SK-N-SH (cell line): Measurements from ENCODE around the gene RSRC1. TPM values are rescaled to one million over a fixed set of nuclear protein-coding genes. Genes with fewer than 3 reads are reported as not detected.

Source experiments
- CTCF ChIA-PET: fragments of 300-600, 350-600 bp; formaldehyde crosslinking; extraction: SDS; loops from one replicate; lab custom pipeline; 2021; lab: Yijun Ruan, JAX
- POLR2A ChIA-PET: fragments of 350-600 bp; sonication (Branson Sonifier 250); formaldehyde crosslinking; extraction: SDS; loops from one replicate; lab custom pipeline; 2020; ENCODE audit warnings: antibody characterized with exemption, inconsistent platforms; lab: Yijun Ruan, JAX
- DNase-seq: peaks from one replicate; pipeline ENCODE4 v3.0.0; 2012
- H2AFZ ChIP-seq: fragments of 200-600 bp; sonication (generic); 2 replicates; pipeline ENCODE4 v1.8.1; 2016; ENCODE audit warnings: antibody characterized with exemption, mild to moderate bottlenecking, low read depth
- H3F3A ChIP-seq: fragments of 200-600 bp; sonication (generic); replicated peaks from 2 replicates; pipeline ENCODE3; 2016; ENCODE audit warnings: antibody characterized with exemption, mild to moderate bottlenecking; ENCODE audit not compliant: insufficient read depth
- H3K27ac ChIP-seq, 2 experiments: fragments of 200-500 bp in 1 of 2; fragments of 200-600 bp in 1 of 2; sonication (Bioruptor generic) in 1 of 2; sonication (generic), shearing (Covaris generic) in 1 of 2; 2 replicates each; pipeline versions ENCODE4 v1.5.1 to v1.6.1; 2014 to 2016; ENCODE audit warnings: low read depth in 2 of 2, inconsistent platforms in 1 of 2, low read length in 1 of 2, mild to moderate bottlenecking in 1 of 2, mixed read lengths in 1 of 2
- H3K27me3 ChIP-seq: fragments of 200-600 bp; sonication (generic), shearing (Covaris generic); 2 replicates; pipeline ENCODE4 v1.6.1; 2016; ENCODE audit warnings: mixed run types; ENCODE audit not compliant: insufficient read depth
- H3K36me3 ChIP-seq, 2 experiments: fragments of 200-500 bp in 1 of 2; fragments of 200-600 bp in 1 of 2; sonication (Bioruptor generic) in 1 of 2; sonication (generic) in 1 of 2; replicated peaks in 1 of 2; 2 replicates each; pipeline versions ENCODE3 to v1.5.1; 2014 to 2016; ENCODE audit warnings: low read length in 1 of 2, mild to moderate bottlenecking in 1 of 2; ENCODE audit not compliant: insufficient read depth in 2 of 2, control insufficient read depth in 1 of 2
- H3K4me1 ChIP-seq, 2 experiments: fragments of 200-500 bp in 1 of 2; fragments of 200-600 bp in 1 of 2; sonication (Bioruptor generic) in 1 of 2; sonication (generic), shearing (Covaris generic) in 1 of 2; 2 replicates each; pipeline versions ENCODE4 v1.5.1 to v1.6.1; 2014 to 2016; ENCODE audit warnings: low read depth in 1 of 2, low read length in 1 of 2, mixed run types in 1 of 2; ENCODE audit not compliant: insufficient read depth in 2 of 2, control insufficient read depth in 1 of 2
- H3K4me2 ChIP-seq: fragments of 200-600 bp; sonication (generic), shearing (Covaris generic); 2 replicates; pipeline ENCODE4 v1.6.1; 2017; ENCODE audit warnings: mixed run types
- H3K4me3 ChIP-seq, 2 experiments: fragments of 200-500 bp in 1 of 2; fragments of 200-600 bp in 1 of 2; sonication (Bioruptor generic) in 1 of 2; sonication (generic), shearing (Covaris generic) in 1 of 2; 2 replicates each; pipeline versions ENCODE4 v1.5.1 to v1.8.1; 2014 to 2016; ENCODE audit warnings: low read depth in 2 of 2, inconsistent platforms in 1 of 2, low read length in 1 of 2, mild to moderate bottlenecking in 1 of 2, mixed read lengths in 1 of 2, moderate library complexity in 1 of 2
- H3K79me2 ChIP-seq: fragments of 200-600 bp; sonication (generic); 2 replicates; pipeline ENCODE4 v1.8.1; 2017; ENCODE audit warnings: mild to moderate bottlenecking; ENCODE audit not compliant: insufficient read depth
- H3K9ac ChIP-seq: fragments of 200-600 bp; sonication (generic); 2 replicates; pipeline ENCODE4 v1.6.1; 2017; ENCODE audit warnings: mixed run types
- H3K9me2 ChIP-seq: fragments of 200-600 bp; sonication (generic); 2 replicates; pipeline ENCODE4 v1.6.1; 2017; ENCODE audit warnings: mixed run types
- H3K9me3 ChIP-seq: fragments of 200-600 bp; sonication (generic); 2 replicates; pipeline ENCODE4 v1.6.1; 2017; ENCODE audit warnings: mixed run types, mild to moderate bottlenecking, moderate library complexity
- H4K20me1 ChIP-seq: fragments of 200-600 bp; sonication (generic); 2 replicates; pipeline ENCODE4 v1.6.1; 2017; ENCODE audit warnings: mild to moderate bottlenecking, mixed run types; ENCODE audit not compliant: insufficient read depth
- CHD2 ChIP-seq: fragments of 150-350 bp; IDR thresholded peaks from 2 replicates; pipeline ENCODE4 v1.6.1; 2018; ENCODE audit warnings: low read length; ENCODE audit not compliant: partially characterized antibody
- FOXM1 ChIP-seq: IDR thresholded peaks from 2 replicates; pipeline ENCODE4 v1.4.0; 2012; ENCODE audit warnings: low read depth, mild to moderate bottlenecking
- NFIC ChIP-seq: IDR thresholded peaks from 2 replicates; pipeline ENCODE4 v1.4.0; 2012; ENCODE audit warnings: borderline replicate concordance
- RCOR1 ChIP-seq: fragments of 150-350 bp; IDR thresholded peaks from 2 replicates; pipeline ENCODE4 v1.6.1; 2017; ENCODE audit warnings: antibody characterized with exemption, low read length
- TAF1 ChIP-seq: IDR thresholded peaks from 2 replicates; pipeline ENCODE4 v1.6.1; 2012; ENCODE audit warnings: low read depth, mild to moderate bottlenecking, low read length, moderate library complexity, borderline replicate concordance
- USF1 ChIP-seq: IDR thresholded peaks from 2 replicates; pipeline ENCODE4 v1.4.0; 2012; ENCODE audit warnings: low read depth, borderline replicate concordance
- polyA plus RNA-seq, 3 experiments: library from polyadenylated mRNA; depleted of rRNA; stranded (reverse); fragments of >200 nt; gene quantifications; 2 replicates each; pipeline ENCODE4 v1.2.3, GENCODE V29; 2012
- TF ChIP-seq, protein P1 (sequence below): IDR thresholded peaks from 2 replicates; pipeline ENCODE4 v1.6.1; 2012; ENCODE audit warnings: mild to moderate bottlenecking, low read depth, low read length, moderate library complexity
- TF ChIP-seq, protein P2 (sequence below): fragments of 150-350 bp; IDR thresholded peaks from 2 replicates; pipeline ENCODE4 v1.6.1; 2017; ENCODE audit warnings: antibody characterized with exemption, low read length, low read depth, borderline replicate concordance
- TF ChIP-seq, protein P3 (sequence below): fragments of 150-350 bp; IDR thresholded peaks from 2 replicates; pipeline ENCODE4 v1.6.1; 2016; ENCODE audit warnings: mild to moderate bottlenecking, low read depth, low read length
- TF ChIP-seq, protein P4 (sequence below): fragments of 200-600 bp; sonication (generic); IDR thresholded peaks from 2 replicates; pipeline ENCODE4 v1.6.1; 2017; ENCODE audit warnings: antibody characterized with exemption, mild to moderate bottlenecking, moderate library complexity
- TF ChIP-seq, protein P5 (sequence below): IDR thresholded peaks from 2 replicates; pipeline ENCODE4; 2012

Gene RSRC1
- polyA plus RNA-seq, 1 of the 3 experiments (the other 2 are of a cell fraction), result 4.5 TPM

DNA sequence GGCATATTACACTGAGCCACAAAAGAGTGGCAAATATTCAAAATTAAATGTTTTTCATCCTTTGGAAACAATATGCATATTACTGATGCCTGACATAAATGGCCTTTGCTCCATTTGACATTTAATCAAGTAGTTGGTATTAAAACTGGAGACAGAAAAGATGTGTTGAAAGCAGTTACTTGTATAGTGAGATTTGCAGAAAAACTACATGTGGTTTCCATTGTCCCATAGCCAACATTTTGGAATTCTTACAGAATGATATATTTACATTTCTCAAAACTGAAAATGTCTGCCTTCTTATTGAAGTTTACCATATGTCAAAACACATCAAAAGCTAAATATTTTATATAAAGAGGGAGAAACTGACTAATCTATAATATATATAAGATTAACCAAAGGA, 25.2 kb upstream of the RSRC1 start (continued):
- TF ChIP-seq NFIC (no peak), RCOR1 (no peak), TAF1 (no peak), CHD2 (no peak), USF1 (no peak)
- TF ChIP-seq, protein P1, sequence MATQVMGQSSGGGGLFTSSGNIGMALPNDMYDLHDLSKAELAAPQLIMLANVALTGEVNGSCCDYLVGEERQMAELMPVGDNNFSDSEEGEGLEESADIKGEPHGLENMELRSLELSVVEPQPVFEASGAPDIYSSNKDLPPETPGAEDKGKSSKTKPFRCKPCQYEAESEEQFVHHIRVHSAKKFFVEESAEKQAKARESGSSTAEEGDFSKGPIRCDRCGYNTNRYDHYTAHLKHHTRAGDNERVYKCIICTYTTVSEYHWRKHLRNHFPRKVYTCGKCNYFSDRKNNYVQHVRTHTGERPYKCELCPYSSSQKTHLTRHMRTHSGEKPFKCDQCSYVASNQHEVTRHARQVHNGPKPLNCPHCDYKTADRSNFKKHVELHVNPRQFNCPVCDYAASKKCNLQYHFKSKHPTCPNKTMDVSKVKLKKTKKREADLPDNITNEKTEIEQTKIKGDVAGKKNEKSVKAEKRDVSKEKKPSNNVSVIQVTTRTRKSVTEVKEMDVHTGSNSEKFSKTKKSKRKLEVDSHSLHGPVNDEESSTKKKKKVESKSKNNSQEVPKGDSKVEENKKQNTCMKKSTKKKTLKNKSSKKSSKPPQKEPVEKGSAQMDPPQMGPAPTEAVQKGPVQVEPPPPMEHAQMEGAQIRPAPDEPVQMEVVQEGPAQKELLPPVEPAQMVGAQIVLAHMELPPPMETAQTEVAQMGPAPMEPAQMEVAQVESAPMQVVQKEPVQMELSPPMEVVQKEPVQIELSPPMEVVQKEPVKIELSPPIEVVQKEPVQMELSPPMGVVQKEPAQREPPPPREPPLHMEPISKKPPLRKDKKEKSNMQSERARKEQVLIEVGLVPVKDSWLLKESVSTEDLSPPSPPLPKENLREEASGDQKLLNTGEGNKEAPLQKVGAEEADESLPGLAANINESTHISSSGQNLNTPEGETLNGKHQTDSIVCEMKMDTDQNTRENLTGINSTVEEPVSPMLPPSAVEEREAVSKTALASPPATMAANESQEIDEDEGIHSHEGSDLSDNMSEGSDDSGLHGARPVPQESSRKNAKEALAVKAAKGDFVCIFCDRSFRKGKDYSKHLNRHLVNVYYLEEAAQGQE, result no peak

DNA sequence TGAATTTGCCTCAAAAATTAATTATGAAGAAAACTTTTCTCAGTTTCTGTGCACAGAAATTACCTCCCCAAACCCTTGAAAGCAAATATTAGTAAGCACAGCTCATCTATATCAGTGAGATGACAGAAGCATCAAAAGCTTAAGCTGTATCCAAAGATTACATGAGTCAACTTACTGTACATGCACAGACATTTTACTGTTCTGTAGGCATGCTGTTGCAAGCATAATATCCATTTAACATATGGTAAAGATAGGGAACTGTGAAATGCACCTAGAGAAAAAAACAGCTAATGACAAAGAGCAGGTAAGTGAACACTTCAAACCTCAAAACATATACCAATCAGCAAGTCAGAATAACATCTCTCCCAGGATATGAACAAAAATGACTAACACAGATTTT, 24.5 kb upstream of the RSRC1 start:
- no peaks in the 10 kb centered on the region for H3K79me2 ChIP-seq
- TF ChIP-seq, protein P2, sequence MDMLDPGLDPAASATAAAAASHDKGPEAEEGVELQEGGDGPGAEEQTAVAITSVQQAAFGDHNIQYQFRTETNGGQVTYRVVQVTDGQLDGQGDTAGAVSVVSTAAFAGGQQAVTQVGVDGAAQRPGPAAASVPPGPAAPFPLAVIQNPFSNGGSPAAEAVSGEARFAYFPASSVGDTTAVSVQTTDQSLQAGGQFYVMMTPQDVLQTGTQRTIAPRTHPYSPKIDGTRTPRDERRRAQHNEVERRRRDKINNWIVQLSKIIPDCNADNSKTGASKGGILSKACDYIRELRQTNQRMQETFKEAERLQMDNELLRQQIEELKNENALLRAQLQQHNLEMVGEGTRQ, result no peak
- TF ChIP-seq FOXM1, result no peak
- TF ChIP-seq, protein P3, sequence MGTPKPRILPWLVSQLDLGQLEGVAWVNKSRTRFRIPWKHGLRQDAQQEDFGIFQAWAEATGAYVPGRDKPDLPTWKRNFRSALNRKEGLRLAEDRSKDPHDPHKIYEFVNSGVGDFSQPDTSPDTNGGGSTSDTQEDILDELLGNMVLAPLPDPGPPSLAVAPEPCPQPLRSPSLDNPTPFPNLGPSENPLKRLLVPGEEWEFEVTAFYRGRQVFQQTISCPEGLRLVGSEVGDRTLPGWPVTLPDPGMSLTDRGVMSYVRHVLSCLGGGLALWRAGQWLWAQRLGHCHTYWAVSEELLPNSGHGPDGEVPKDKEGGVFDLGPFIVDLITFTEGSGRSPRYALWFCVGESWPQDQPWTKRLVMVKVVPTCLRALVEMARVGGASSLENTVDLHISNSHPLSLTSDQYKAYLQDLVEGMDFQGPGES, result no peak
- TF ChIP-seq, protein P4, sequence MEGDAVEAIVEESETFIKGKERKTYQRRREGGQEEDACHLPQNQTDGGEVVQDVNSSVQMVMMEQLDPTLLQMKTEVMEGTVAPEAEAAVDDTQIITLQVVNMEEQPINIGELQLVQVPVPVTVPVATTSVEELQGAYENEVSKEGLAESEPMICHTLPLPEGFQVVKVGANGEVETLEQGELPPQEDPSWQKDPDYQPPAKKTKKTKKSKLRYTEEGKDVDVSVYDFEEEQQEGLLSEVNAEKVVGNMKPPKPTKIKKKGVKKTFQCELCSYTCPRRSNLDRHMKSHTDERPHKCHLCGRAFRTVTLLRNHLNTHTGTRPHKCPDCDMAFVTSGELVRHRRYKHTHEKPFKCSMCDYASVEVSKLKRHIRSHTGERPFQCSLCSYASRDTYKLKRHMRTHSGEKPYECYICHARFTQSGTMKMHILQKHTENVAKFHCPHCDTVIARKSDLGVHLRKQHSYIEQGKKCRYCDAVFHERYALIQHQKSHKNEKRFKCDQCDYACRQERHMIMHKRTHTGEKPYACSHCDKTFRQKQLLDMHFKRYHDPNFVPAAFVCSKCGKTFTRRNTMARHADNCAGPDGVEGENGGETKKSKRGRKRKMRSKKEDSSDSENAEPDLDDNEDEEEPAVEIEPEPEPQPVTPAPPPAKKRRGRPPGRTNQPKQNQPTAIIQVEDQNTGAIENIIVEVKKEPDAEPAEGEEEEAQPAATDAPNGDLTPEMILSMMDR, result no peak
- TF ChIP-seq, protein P5, sequence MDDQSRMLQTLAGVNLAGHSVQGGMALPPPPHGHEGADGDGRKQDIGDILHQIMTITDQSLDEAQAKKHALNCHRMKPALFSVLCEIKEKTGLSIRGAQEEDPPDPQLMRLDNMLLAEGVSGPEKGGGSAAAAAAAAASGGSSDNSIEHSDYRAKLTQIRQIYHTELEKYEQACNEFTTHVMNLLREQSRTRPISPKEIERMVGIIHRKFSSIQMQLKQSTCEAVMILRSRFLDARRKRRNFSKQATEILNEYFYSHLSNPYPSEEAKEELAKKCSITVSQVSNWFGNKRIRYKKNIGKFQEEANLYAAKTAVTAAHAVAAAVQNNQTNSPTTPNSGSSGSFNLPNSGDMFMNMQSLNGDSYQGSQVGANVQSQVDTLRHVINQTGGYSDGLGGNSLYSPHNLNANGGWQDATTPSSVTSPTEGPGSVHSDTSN, result no peak
- no peak overlapping the region for H3K9ac ChIP-seq
- no peak overlapping the region for H3K4me3 ChIP-seq
- H3K4me2 ChIP-seq, result no peak overlapping the region
- H3K9me2 ChIP-seq, result no peaks in the 10 kb centered on the region
- no peak overlapping the region for H3K27ac ChIP-seq
- H3K9me3 ChIP-seq, result no peaks in the 10 kb centered on the region
- no peak overlapping the region for H2AFZ ChIP-seq
- peaks cover 0 to 2% of the 10 kb centered on the region in 2 experiments for H3K36me3 ChIP-seq
- no peaks in the 10 kb centered on the region for H4K20me1 ChIP-seq
- H3F3A ChIP-seq, result no peaks in the 10 kb centered on the region
- no peak for DNase-seq
- CTCF ChIA-PET, result no interaction called here
- POLR2A ChIA-PET, result no interaction called here
- no peaks in the 10 kb centered on the region for H3K27me3 ChIP-seq
- H3K4me1 ChIP-seq, result no peaks in the 10 kb centered on the region; a peak in 1 of 4 replicates
